ENCODE results near the gene MFAP5.

MFAP5 gene, protein sequence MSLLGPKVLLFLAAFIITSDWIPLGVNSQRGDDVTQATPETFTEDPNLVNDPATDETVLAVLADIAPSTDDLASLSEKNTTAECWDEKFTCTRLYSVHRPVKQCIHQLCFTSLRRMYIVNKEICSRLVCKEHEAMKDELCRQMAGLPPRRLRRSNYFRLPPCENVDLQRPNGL

DNA sequence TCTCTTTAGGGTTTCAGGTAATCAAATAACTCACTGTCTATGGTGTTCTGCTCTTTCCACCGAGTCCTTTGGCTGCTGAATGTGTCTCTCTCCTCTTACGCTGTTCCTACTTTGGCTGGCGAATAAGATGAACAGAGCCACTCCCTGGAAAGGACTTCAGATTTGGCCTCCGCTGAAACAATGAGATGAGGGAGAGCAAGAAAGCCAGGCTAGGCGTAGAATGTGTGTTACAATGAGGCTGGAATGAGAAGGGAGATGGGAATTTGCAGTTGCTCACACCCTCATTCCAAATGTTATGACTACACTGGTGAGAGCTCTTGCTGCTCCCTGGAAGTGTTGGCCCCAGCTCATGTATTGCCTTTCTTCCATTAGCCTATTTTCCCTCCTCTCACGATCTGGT, at the start of gene MFAP5:
Gene MFAP5, minus strand, starts transcription at position 234 of the 400 bp plus-strand sequence. CDS start 722 bp downstream, outside the sequence.
- DNase-seq (ENCODE audit: low spot score) = no peak

- no peak for DNase-seq (ENCODE audit: low spot score)
Measured at GRCh38 chr12:8709124-8709830, 46.7 kb upstream of the MFAP5 start.

- no peak for DNase-seq (ENCODE audit: low spot score)
Measured at GRCh38 chr12:8702159-8702558, 39.5 kb upstream of the MFAP5 start.

- no peak for DNase-seq (ENCODE audit: low spot score)
Measured at GRCh38 chr12:8701046-8701660, 38.5 kb upstream of the MFAP5 start.

- DNase-seq (ENCODE audit: low spot score) = no peak
Measured at GRCh38 chr12:8699714-8700113, 37.1 kb upstream of the MFAP5 start.

GRCh38 chr12:8698879-8699278, 36.3 kb upstream of the MFAP5 start:
- no peak for DNase-seq (ENCODE audit: low spot score)

DNA sequence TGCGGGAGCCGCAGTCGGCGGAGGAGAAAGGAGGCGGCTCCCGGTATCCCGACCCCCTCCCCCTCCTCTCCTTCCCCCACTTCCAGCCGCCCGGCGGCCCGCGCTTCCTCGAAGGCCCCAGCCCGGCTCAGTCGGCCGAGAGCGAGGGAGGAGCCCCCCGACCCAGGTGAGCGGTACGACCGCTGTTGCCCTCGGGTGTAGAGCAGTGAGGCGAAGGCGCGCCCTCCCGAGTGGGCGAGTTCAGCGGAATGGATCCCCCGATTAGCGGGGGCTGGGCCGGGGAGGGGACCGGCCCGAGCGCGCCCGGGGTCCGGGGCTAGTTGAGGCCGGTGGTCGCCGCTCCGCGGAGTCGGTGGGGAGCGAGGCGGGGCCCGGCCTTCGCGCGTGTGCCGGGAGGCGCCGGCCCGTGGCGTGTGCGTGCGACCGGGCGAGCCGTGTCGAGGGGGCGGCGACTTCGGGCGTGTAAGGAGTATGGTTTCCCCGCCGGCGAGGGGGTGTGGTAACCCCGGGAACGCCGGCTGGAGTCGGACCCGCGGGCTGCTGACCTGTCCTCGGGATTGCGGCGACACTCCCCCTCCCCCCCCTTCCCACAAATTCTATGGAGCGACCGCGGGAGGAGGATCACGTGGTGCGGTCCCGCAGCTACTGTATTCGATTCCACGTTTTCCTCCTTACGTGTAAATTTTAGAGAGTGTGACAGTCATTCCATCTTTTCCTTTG, 35.7 kb upstream of the MFAP5 start:
- DNase-seq (ENCODE audit: low spot score) = no peak

- DNase-seq (ENCODE audit: low spot score) = peak; percentile 67
Measured at GRCh38 chr12:8697476-8698131, 35.0 kb upstream of the MFAP5 start, which contains the start of gene RIMKLB. Gene RIMKLB, plus strand, starts transcription at chr12:8697991. Its CDS starts 15,876 bp downstream, at chr12:8713867.

GRCh38 chr12:8697120-8697475, 34.5 kb upstream of the MFAP5 start:
- DNase-seq (ENCODE audit: low spot score) = no peak

DNA sequence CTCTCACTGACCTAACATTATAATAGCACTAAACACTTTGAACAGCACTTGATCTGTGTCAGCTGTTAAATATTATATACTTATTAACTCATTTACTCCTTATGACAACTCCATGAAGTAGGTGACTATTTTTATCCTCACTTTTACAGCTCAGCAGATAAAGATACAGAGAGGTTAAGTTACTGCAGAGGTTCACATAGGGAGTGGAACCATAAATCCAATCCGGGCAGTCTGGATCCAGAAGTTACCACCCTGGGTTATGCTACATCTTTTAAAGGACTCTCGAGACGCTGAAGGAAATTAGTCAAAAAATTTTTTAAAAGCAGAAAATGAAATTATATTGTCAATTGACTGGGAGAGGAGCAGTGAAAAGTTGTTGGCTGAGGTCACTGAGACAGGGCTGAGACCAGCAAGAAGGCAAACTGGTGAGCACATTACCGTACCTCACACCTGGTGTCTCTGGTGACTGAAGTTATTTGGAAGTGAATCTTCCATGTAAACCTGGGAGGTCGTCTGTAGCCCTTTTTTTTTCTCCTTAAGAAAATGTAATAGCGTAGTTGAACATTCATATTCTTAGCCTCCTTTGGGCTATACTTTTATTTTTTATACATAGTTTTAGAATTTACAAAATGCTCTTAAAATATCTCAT, 33.9 kb upstream of the MFAP5 start:
- no peak for DNase-seq (ENCODE audit: low spot score)

DNA sequence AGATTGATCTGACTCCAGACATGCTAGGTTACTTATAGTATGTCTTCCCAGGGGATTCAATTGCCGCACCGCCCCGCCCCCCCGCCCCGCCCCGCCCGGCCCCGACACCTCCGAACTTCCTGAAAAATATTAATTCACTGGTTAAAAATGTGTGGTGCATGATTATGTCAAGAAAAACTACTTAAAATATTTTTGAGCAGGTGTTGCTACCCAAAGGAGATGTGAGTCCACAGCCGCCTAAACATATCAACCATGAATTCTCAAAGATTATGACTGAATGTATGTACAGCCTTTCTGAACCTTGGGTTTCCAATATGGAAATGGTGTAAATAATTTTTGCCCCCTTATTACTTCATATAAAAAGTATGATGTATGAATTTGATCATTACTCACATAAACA, 32.5 kb upstream of the MFAP5 start:
- DNase-seq (ENCODE audit: low spot score) = no peak

- peak; percentile 59 for DNase-seq (ENCODE audit: low spot score)
Measured at GRCh38 chr12:8692573-8692972, 29.9 kb upstream of the MFAP5 start.

DNA sequence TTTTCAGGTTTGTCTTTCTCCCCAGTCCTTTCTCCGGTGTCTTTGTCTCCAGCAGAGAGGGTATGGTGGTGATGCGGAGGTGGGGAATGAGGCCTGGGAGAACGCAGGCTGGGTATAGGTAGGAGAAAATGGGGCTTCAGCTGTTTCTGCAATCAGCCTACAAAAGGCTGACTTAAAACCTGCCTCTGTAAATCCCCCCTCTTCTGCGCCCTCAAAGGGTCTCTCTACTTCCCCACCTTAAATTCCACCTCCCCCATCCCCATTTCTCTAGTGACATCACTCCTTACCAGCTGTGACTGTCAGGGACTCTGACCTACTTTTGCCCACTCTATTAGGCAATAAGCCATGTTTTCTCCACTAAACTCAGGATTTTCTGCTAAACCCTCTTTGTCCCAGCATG, 27.1 kb upstream of the MFAP5 start:
- DNase-seq (ENCODE audit: low spot score) = no peak

DNA sequence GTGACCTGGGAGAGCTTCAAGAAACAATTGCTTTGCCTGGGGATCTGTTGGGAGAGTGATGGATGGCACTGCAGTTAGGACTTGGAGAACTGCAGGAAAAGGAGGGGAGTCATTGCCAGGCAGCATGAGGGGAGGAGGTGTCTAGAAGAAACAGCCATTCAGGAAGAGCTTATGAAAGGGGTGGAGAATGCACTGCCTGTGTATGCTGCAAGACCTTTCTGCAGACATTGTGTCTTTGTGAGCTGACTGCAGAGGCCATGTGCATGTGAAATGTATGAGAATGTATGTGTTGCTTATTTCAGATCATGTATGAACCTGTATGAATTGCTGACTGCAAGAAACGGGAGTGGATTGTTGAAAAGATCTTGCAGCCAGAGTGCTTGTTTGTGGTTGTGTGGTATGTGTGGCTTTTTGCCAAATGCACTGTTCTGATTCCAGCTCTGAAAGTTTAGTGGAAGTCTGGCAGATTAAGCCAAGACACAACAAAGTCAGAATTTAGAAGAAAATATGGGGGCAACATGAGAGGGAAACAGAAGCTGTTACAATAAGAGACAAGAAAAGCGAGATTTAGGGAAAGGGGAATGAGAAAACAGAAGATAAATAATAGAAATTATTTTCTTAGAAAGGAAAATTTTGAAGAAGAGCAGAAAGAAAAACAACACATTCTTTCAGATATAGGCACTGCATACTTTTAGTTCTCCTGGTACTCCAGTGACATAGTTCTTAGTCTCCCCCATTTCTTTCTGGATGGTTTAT, 25.4 kb upstream of the MFAP5 start:
- DNase-seq (ENCODE audit: low spot score) = peak; percentile 67

GRCh38 chr12:8685051-8685450, 22.4 kb upstream of the MFAP5 start:
- DNase-seq (ENCODE audit: low spot score) = no peak

DNA sequence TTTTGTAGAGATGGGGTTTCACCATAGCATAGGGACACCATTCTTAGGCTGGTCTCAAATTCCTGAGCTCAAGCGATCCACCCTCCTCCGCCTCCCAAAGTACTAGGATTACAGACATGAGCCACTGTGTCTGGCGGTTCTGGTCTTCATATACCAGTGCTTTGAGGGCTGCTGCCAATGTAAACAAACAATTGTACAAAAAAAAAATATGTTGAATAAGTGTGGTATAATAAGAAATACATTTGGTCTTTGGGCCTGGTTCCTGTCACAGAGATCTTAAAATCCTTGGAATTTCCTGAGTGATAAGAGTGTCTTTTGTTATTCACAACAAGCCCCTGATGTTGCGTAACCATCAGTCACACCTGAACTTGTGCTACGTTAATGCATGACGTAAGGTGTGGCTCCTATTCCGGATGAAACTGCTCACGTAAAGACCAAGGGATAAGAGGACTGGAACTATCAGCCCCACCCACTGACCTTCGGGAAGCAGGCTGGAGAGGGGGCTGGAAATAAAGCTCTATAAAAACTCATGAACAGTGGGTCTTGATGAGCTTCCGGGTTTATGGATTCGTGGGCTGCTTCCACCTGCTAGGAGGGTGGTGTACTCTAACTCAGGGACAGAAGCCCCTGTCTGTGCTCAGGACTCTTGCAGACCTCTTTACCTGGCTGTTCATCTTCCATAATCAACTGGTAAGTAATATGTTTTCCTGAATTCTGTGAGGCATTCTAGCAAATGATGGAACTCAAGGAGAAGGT, 18.7 kb upstream of the MFAP5 start:
- DNase-seq (ENCODE audit: low spot score) = no peak

GRCh38 chr12:8680533-8680932, 17.9 kb upstream of the MFAP5 start:
- no peak for DNase-seq (ENCODE audit: low spot score)

DNA sequence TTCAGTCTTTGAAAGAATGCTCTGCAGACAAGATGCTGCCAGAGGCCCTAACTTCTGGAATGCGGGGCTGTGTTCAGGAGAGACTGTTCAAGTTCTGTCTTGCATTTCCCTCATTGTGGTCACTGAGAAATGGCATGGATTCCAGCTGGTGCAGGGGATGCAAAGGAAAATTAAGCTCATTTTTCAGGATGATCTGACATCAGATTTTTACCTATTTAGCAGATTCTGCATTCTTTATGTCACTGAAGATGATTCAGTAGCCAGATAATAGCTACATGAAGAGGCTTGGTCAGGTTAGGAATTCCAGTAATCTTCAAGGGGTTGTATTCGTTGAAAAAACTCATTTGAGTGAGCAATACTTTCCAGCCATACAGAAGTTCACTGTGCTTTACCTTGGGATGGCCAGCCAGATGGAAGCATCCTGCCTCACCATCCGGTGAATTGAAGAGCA, 16.1 kb upstream of the MFAP5 start:
- DNase-seq (ENCODE audit: low spot score) = no peak

- DNase-seq (ENCODE audit: low spot score) = no peak
Measured at GRCh38 chr12:8677362-8677761, 14.7 kb upstream of the MFAP5 start.

GRCh38 chr12:8676651-8677050, 14.0 kb upstream of the MFAP5 start:
- DNase-seq (ENCODE audit: low spot score) = no peak

All from globus pallidus (tissue), 1 donor.